Measurements from ENCODE around the gene ATP2B2. TPM values are rescaled to one million over a fixed set of nuclear protein-coding genes. Genes with fewer than 3 reads are reported as not detected.

The ATP2B2 gene
- total RNA-seq, 4 donors from 2014 or later, result 0.31 to 2.9 (median 1.8) TPM

DNA sequence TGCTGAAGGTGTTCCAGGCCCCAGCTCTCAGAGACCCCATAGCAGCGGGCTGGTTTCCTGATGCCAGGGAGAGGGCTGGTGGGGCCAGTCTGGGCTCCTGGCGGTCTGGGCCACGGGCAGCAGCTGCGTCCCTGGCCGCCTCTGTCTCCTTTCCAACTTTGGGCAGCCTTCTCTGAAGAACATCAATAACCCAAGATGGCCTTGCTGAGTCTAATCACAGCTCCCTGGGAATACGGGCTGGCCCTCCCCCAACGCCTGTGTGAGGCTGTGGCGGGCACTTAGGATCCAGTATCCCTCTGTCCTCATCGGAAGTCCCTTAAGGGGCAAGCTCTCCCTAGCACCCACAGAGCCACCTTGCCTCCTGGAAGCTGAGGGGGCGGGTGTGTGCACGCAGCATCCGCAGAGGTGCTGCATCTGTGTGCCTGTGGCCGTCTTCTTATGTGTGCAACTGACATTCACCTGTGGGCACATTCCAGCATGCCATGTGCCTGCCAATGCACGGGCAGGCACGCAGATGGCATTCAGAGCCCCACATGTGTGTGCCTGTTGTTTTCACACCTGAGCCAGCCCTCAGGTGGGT, 2.1 kb downstream of the ATP2B2 start:
- H3K27me3 ChIP-seq, result peaks cover 0 to 3% (median 0%) of the 10 kb centered on the region in 3 donors
- H3K9me3 ChIP-seq, result no peaks in the 10 kb centered on the region
- ATAC-seq (no peak), DNase-seq (no peak)
- TF ChIP-seq POLR2A (IDR thresholded peaks at IDR 0.05), result no peak
- TF ChIP-seq, protein P1, sequence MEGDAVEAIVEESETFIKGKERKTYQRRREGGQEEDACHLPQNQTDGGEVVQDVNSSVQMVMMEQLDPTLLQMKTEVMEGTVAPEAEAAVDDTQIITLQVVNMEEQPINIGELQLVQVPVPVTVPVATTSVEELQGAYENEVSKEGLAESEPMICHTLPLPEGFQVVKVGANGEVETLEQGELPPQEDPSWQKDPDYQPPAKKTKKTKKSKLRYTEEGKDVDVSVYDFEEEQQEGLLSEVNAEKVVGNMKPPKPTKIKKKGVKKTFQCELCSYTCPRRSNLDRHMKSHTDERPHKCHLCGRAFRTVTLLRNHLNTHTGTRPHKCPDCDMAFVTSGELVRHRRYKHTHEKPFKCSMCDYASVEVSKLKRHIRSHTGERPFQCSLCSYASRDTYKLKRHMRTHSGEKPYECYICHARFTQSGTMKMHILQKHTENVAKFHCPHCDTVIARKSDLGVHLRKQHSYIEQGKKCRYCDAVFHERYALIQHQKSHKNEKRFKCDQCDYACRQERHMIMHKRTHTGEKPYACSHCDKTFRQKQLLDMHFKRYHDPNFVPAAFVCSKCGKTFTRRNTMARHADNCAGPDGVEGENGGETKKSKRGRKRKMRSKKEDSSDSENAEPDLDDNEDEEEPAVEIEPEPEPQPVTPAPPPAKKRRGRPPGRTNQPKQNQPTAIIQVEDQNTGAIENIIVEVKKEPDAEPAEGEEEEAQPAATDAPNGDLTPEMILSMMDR (IDR thresholded peaks at IDR 0.05 in 4 of 5, conservative IDR thresholded peaks at IDR 0.05 in 1 of 5), result no peak
- H3K36me3 ChIP-seq, result no peaks in the 10 kb centered on the region
- H3K4me3 ChIP-seq, result no peak overlapping the region
- intact Hi-C loops (cut with DNase I; ENCODE audit: low total_unique reads) (no loop called here), in situ Hi-C loops (cut with MboI; ENCODE audit: low sequenced_read_pairs in 4 of 4) (no loop called here)
- H3K27ac ChIP-seq, result no peak overlapping the region
- no peaks in the 10 kb centered on the region for H3K4me1 ChIP-seq

DNA sequence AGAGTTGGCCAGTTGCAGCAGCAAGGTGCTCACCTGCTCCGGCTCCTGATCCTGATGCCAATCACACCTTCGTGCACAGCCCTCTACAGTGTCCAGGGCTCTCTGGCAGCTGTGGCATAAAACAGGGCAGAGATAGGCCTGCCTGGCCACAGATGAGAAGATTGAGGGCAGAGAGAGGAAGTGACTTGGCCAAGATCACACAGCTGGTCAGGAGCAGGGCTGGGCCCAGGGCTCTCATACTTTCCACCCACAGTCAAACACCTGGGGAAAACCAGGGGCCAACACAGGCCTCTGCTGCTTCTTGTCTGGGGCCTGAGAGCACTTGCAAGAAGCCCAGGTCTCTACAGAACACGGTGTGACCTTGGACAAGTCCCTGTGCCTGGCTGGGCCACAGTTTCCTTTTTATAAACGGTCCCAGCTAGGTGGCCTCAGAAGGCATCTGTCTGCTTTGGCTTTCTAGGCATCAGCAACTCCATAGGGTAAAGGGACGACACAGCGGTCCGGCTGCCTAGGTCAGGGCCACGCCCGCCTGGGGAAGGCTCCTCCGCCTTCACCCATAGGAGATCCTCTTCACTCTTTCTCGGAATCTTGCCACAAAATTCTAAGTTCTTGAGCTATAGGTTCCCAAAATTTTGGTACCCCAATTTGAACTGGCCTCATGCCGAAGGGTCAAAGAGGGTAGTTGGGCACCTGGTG, 3.1 kb downstream of the ATP2B2 start:
- no peak for DNase-seq
- H3K27ac ChIP-seq, result no peak overlapping the region

DNA sequence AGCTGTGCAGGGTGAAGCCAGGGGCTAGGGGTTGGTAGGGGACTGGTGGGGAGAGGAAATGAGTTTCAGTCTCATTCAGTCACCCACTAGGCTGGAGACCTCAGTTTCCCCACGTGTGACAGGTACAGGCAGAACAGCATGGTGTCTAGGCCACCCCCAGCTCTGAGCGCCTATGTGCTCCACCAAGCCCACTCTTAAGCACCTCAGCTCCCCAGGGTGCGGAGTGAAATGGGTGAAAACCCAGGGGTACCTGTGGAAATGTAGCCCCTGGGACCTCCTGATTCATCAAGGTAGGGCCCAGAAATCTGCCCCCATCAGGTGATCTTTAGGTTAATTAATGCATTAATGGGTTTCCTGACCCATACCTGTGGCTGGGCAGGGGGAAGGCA, 3.7 kb downstream of the ATP2B2 start:
- H3K4me3 ChIP-seq, result no peak overlapping the region
- TF ChIP-seq, protein P1 (IDR thresholded peaks at IDR 0.05 in 4 of 5, conservative IDR thresholded peaks at IDR 0.05 in 1 of 5), result no peak
- no peak for TF ChIP-seq POLR2A (IDR thresholded peaks at IDR 0.05)
- H3K27me3 ChIP-seq, result peaks cover 0 to 3% (median 0%) of the 10 kb centered on the region in 3 donors
- H3K4me1 ChIP-seq, result no peaks in the 10 kb centered on the region
- no peaks in the 10 kb centered on the region for H3K36me3 ChIP-seq
- DNase-seq, result no peak
- H3K9me3 ChIP-seq, result no peaks in the 10 kb centered on the region
- no peak overlapping the region for H3K27ac ChIP-seq
- intact Hi-C loops (cut with DNase I; ENCODE audit: low total_unique reads) (loop anchor here (1.0 kb wide), 1 partner anchor 14 kb away; no protein-coding TSS in a partner anchor), in situ Hi-C loops (cut with MboI; ENCODE audit: low sequenced_read_pairs in 4 of 4) (no loop called here)
- no peak for ATAC-seq

More for the DNA sequence above, 3.1 kb downstream of the ATP2B2 start:
- in situ Hi-C loops (cut with MboI; ENCODE audit: low sequenced_read_pairs in 4 of 4), result no loop called here
- peaks cover 0 to 3% (median 0%) of the 10 kb centered on the region in 3 donors for H3K27me3 ChIP-seq
- H3K36me3 ChIP-seq, result no peaks in the 10 kb centered on the region
- H3K4me3 ChIP-seq, result no peak overlapping the region
- no peaks in the 10 kb centered on the region for H3K4me1 ChIP-seq
- no peak for ATAC-seq
- no peaks in the 10 kb centered on the region for H3K9me3 ChIP-seq
- intact Hi-C loops (cut with DNase I; ENCODE audit: low total_unique reads), result loop anchor here (1.0 kb wide), 1 partner anchor 13 kb away; no protein-coding TSS in a partner anchor
- TF ChIP-seq, protein P1 (IDR thresholded peaks at IDR 0.05 in 4 of 5, conservative IDR thresholded peaks at IDR 0.05 in 1 of 5), result no peak
- TF ChIP-seq POLR2A (IDR thresholded peaks at IDR 0.05), result no peak

DNA sequence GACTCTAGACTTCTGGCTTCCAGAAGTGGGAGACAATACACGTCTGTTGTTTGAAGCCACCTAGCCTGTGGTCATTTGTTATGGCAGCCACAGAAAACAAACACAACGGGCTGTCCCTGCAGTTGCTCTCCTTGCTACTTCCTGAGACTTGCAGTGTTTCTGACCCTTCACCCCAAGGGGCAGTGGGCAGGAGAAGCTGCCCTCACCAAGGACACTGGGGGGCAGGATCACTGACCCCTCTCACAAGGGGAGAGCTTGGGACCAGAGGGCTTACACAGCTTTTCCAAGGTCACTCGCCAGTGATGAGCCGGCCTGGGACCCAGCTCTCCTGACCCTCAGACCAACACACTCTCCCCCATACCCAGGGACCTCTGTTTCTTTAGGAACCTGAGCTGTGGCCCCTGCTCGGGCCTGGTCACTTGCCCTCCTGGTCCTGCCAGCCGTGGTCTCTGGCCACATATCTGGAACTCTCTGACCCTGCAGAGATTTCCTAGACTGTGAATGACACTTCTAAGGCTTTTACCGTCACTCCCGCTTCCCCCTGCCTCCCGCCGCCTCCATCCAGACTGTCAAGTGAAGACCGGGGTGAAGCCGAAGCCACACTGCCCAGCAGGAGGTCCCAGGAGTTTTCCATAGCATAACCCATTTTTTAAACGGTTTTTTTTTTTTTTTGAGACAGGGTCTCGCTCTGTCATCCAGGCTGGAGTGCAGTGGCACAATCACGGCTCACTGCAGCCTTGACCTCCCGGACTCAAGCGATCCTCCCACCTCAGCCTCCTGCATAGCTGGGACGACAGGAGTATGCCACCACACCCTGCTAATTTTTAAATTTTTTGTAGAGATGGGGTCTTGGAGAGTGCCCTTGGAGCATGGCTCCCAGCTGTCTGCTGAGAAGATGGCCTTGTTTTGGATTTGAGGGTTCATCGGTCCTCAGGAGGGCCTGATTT, 4.4 kb downstream of the ATP2B2 start:
- TF ChIP-seq POLR2A (IDR thresholded peaks at IDR 0.05), result no peak
- TF ChIP-seq, protein P1 (IDR thresholded peaks at IDR 0.05 in 4 of 5, conservative IDR thresholded peaks at IDR 0.05 in 1 of 5), result no peak
- H3K4me1 ChIP-seq, result no peaks in the 10 kb centered on the region
- intact Hi-C loops (cut with DNase I; ENCODE audit: low total_unique reads) (no loop called here), in situ Hi-C loops (cut with MboI; ENCODE audit: low sequenced_read_pairs in 4 of 4) (no loop called here)
- no peak overlapping the region for H3K4me3 ChIP-seq
- no peak for ATAC-seq
- no peak overlapping the region for H3K27ac ChIP-seq
- no peaks in the 10 kb centered on the region for H3K9me3 ChIP-seq
- peaks cover 0 to 3% (median 0%) of the 10 kb centered on the region in 3 donors for H3K27me3 ChIP-seq
- no peak for DNase-seq
- no peaks in the 10 kb centered on the region for H3K36me3 ChIP-seq
